HepG2 (cell line): ENCODE data around the gene IL4I1. TPM values are rescaled to one million over a fixed set of nuclear protein-coding genes. Genes with fewer than 3 reads are reported as not detected.

Experiments
- MTA1 ChIP-seq: sonication (generic); formaldehyde crosslinking; IDR thresholded peaks from 2 replicates; pipeline ENCODE4 v1.4.0; 2020; ENCODE audit warnings: missing genetic modification reagents, mild to moderate bottlenecking, borderline replicate concordance
- NFAT5 ChIP-seq: sonication (generic); formaldehyde crosslinking; IDR thresholded peaks from 2 replicates; pipeline ENCODE4 v1.4.0; 2020; ENCODE audit warnings: missing genetic modification reagents
- PAXIP1 ChIP-seq: sonication (generic); formaldehyde crosslinking; conservative IDR thresholded peaks from 2 replicates; pipeline ENCODE4 v1.4.0; 2020; ENCODE audit warnings: mild to moderate bottlenecking, missing genetic modification reagents, moderate library complexity
- PCBP1 ChIP-seq: fragments of 200-400 bp; formaldehyde crosslinking; IDR thresholded peaks from 2 replicates; pipeline ENCODE4 v1.6.1; 2017; ENCODE audit warnings: mild to moderate bottlenecking, low read depth, low read length, borderline replicate concordance
- PRMT3 ChIP-seq: sonication (generic); formaldehyde crosslinking; IDR thresholded peaks from 2 replicates; pipeline ENCODE4 v1.8.1; 2022; ENCODE audit warnings: low read depth, mild to moderate bottlenecking, moderate library complexity, missing genetic modification reagents, borderline replicate concordance
- SMAD1 ChIP-seq: sonication (generic); formaldehyde crosslinking; IDR thresholded peaks from 2 replicates; pipeline ENCODE4 v1.4.0; 2020; ENCODE audit warnings: missing genetic modification reagents, low read depth, mild to moderate bottlenecking, borderline replicate concordance
- SNAPC2 ChIP-seq: sonication (generic); formaldehyde crosslinking; IDR thresholded peaks from 2 replicates; pipeline ENCODE4 v1.8.1; 2022; ENCODE audit warnings: mild to moderate bottlenecking, missing genetic modification reagents
- ZBTB49 ChIP-seq: sonication (generic); formaldehyde crosslinking; IDR thresholded peaks from 2 replicates; pipeline ENCODE4 v1.4.0; 2020; ENCODE audit warnings: missing genetic modification reagents, borderline replicate concordance
- ZFP90 ChIP-seq: sonication (generic); formaldehyde crosslinking; IDR thresholded peaks from 2 replicates; pipeline ENCODE4 v1.8.0; 2022; ENCODE audit warnings: missing genetic modification reagents, mild to moderate bottlenecking, inconsistent platforms, borderline replicate concordance
- ZNF337 ChIP-seq: sonication (generic); formaldehyde crosslinking; IDR thresholded peaks from 2 replicates; pipeline ENCODE4 v1.5.1; 2020; ENCODE audit warnings: missing genetic modification reagents, low read depth, mild to moderate bottlenecking, borderline replicate concordance
- ZNF382 ChIP-seq: sonication (generic); formaldehyde crosslinking; IDR thresholded peaks from 2 replicates; pipeline ENCODE4 v1.5.0; 2020; ENCODE audit warnings: missing genetic modification reagents, mild to moderate bottlenecking, borderline replicate concordance
- ZNF607 ChIP-seq: sonication (generic); formaldehyde crosslinking; IDR thresholded peaks from 2 replicates; pipeline ENCODE4 v1.5.1; 2020; ENCODE audit warnings: missing genetic modification reagents, mild to moderate bottlenecking, borderline replicate concordance
- ZNF710 ChIP-seq: sonication (generic); formaldehyde crosslinking; IDR thresholded peaks from 2 replicates; pipeline ENCODE4 v1.5.0; 2020; ENCODE audit warnings: mild to moderate bottlenecking, missing genetic modification reagents, borderline replicate concordance
- polyA plus RNA-seq, 8 experiments: library from polyadenylated mRNA; depleted of rRNA in 3 of 8; stranded (reverse) in 7 of 8; unstranded in 1 of 8; fragments of >200 nt; fragmentation: Illumina TruSeq in 4 of 8; extraction: Trizol in 4 of 8; gene quantifications; 2 replicates each; pipeline versions ENCODE4 v1.2.1 to v1.2.3, GENCODE V29; 2011 to 2016; ENCODE audit warnings: low read depth in 4 of 8, missing spikeins in 1 of 8, mixed read lengths in 1 of 8; ENCODE audit not compliant: insufficient read depth in 1 of 8
- total RNA-seq, 5 experiments: library from RNA; depleted of rRNA; stranded (reverse); fragments of >200 nt; fragmentation: Illumina TruSeq; extraction: Trizol; gene quantifications; 2 replicates each; pipeline ENCODE4 v1.2.3, GENCODE V29; 2016; ENCODE audit warnings: low read depth in 1 of 5

The IL4I1 gene
- total and polyA plus RNA-seq, 2 of the 13 experiments (the other 11 are each of a cell fraction or from before 2014, with no cell fraction given) = not detected

GRCh38 chr19:49929121-49929610 lies 32.5 kb upstream of the IL4I1 start, which contains the start of the genes ATF5 and NUP62 (continued):
- peak; percentile 96 for TF ChIP-seq ZNF607 (CRISPR knock-in tag)
- peak; percentile 87; the same call in 1 of the 2 replicates for TF ChIP-seq NFAT5 (CRISPR knock-in tag)
- no peak for TF ChIP-seq ZNF382 (CRISPR knock-in tag)
- peak; percentile 40; the same call in 1 of the 2 replicates for TF ChIP-seq ZNF337 (CRISPR knock-in tag)
- peak; percentile 52 for TF ChIP-seq ZNF710 (CRISPR knock-in tag)
- peak; percentile 98; the same call in 1 of the 2 replicates for TF ChIP-seq PRMT3
- 0 out of 2 replicates have a peak, but pooled peaks have one; percentile 33 for TF ChIP-seq MTA1 (CRISPR knock-in tag)
- peak; percentile 83; the same call in 1 of the 2 replicates for TF ChIP-seq SMAD1
- TF ChIP-seq ZBTB49 (CRISPR knock-in tag) = 0 out of 2 replicates have a peak, but pooled peaks have one; percentile 28
- peak; percentile 89; the same call in 1 of the 2 replicates for TF ChIP-seq SNAPC2
- no peak; the same call in 1 of the 2 replicates for TF ChIP-seq PAXIP1
- TF ChIP-seq PCBP1 = no peak
- 0 out of 2 replicates have a peak, but pooled peaks have one; percentile 95 for TF ChIP-seq ZFP90 (CRISPR knock-in tag)
